ENCODE measurements around the gene BTNL3. TPM values are rescaled to one million over a fixed set of nuclear protein-coding genes. Genes with fewer than 3 reads are reported as not detected.

The BTNL3 gene
- total and polyA plus RNA-seq, 12 donors, result 0.03 to 0.17 TPM; not detected in 10

DNA sequence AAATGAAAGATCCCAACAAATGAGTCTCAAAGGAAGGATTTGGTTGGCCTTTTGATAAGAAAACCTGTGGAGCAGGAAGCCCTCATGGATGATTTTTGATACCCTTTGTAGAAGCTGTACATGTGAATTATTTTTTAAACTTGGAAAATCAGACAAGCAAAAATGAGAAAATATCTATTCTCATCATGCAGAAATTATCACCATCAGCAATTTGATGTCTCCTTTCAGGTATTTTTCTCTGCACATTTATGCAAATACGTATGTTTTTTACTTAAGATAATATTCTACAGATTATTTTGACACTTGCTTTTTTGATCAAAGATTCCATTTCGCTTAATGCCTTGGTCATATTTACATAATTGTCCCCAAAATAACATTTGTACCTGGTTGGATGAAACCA lies 58.6 kb downstream of the BTNL3 start:
- Histone ChIP-seq H3K27me3 (peaks cover 4 to 73% (median 59%) of the 10 kb centered on the region in 7 donors), H3K4me1 (peaks cover 0 to 52% (median 22%) of the 10 kb centered on the region in 9 donors), H3K9me3 (no peaks in the 10 kb centered on the region), H3K36me3 (peaks cover 0 to 24% (median 0%) of the 10 kb centered on the region in 9 donors), H3K27ac (peak overlapping the region in 2 of 10 donors; percentile 31 to 51), H3K4me3 (no peak overlapping the region)
- intact Hi-C loops (cut with DNase I), result loop anchor here in 2 of 10 donors (10.0 kb wide), 2 partner anchors 118 to 252 kb away; no protein-coding TSS in a partner anchor
- TF ChIP-seq, protein P1, sequence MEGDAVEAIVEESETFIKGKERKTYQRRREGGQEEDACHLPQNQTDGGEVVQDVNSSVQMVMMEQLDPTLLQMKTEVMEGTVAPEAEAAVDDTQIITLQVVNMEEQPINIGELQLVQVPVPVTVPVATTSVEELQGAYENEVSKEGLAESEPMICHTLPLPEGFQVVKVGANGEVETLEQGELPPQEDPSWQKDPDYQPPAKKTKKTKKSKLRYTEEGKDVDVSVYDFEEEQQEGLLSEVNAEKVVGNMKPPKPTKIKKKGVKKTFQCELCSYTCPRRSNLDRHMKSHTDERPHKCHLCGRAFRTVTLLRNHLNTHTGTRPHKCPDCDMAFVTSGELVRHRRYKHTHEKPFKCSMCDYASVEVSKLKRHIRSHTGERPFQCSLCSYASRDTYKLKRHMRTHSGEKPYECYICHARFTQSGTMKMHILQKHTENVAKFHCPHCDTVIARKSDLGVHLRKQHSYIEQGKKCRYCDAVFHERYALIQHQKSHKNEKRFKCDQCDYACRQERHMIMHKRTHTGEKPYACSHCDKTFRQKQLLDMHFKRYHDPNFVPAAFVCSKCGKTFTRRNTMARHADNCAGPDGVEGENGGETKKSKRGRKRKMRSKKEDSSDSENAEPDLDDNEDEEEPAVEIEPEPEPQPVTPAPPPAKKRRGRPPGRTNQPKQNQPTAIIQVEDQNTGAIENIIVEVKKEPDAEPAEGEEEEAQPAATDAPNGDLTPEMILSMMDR (IDR thresholded peaks at IDR 0.05), result no peak
- 75 to 83% methylated on average over 2 of the region's 2 CpGs for WGBS, 2 donors
- no peak for ATAC-seq
- no peak for DNase-seq

DNA sequence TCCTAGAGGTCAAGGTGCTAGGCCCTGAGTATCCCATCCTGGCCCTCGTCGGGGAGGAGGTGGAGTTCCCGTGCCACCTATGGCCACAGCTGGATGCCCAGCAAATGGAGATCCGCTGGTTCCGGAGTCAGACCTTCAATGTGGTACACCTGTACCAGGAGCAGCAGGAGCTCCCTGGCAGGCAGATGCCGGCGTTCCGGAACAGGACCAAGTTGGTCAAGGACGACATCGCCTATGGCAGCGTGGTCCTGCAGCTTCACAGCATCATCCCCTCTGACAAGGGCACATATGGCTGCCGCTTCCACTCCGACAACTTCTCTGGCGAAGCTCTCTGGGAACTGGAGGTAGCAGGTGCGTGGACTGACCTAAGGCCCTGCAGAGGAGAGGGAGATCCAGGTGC lies 59.3 kb downstream of the BTNL3 start:
- TF ChIP-seq, protein P1 (IDR thresholded peaks at IDR 0.05), result no peak
- no peak overlapping the region for H3K4me3 ChIP-seq
- H3K27me3 ChIP-seq, result peaks cover 4 to 78% (median 62%) of the 10 kb centered on the region in 7 donors
- H3K36me3 ChIP-seq, result peaks cover 0 to 24% (median 0%) of the 10 kb centered on the region in 9 donors
- 92 to 94% methylated on average over 15 of the region's 15 CpGs for WGBS, 2 donors
- intact Hi-C loops (cut with DNase I), result loop anchor here in 2 of 10 donors (10.0 kb wide), 2 partner anchors 117 to 253 kb away; no protein-coding TSS in a partner anchor
- ATAC-seq (no peak), DNase-seq (no peak)
- peaks cover 0 to 56% (median 25%) of the 10 kb centered on the region in 9 donors for H3K4me1 ChIP-seq
- H3K9me3 ChIP-seq, result no peaks in the 10 kb centered on the region
- H3K27ac ChIP-seq, result peak overlapping the region in 1 of 10 donors; percentile 1

DNA sequence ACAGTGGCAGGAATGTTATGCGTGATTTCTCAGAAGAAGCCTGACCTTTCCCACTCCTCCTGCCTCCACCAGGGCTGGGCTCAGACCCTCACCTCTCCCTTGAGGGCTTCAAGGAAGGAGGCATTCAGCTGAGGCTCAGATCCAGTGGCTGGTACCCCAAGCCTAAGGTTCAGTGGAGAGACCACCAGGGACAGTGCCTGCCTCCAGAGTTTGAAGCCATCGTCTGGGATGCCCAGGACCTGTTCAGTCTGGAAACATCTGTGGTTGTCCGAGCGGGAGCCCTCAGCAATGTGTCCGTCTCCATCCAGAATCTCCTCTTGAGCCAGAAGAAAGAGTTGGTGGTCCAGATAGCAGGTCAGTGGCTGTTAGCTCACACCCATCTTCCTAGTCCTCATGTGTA lies 61.4 kb downstream of the BTNL3 start:
- H3K27me3 ChIP-seq, result peaks cover 13 to 84% (median 80%) of the 10 kb centered on the region in 7 donors
- peaks cover 0 to 56% (median 32%) of the 10 kb centered on the region in 9 donors for H3K4me1 ChIP-seq
- 89 to 91% methylated on average over 5 of the region's 5 CpGs for WGBS, 2 donors
- TF ChIP-seq, protein P1 (IDR thresholded peaks at IDR 0.05), result no peak
- DNase-seq (no peak), ATAC-seq (no peak)
- peaks cover 0 to 24% (median 0%) of the 10 kb centered on the region in 9 donors for H3K36me3 ChIP-seq
- peak overlapping the region in 8 of 10 donors; percentile 12 to 89 (median 37) for H3K27ac ChIP-seq
- H3K4me3 ChIP-seq, result no peak overlapping the region
- intact Hi-C loops (cut with DNase I), result loop anchor here in 2 of 10 donors (10.0 kb wide), 2 partner anchors 105 to 185 kb away; partner anchors contain the start of gene ZFP62 (in 1 of the 2)
- H3K9me3 ChIP-seq, result no peaks in the 10 kb centered on the region

DNA sequence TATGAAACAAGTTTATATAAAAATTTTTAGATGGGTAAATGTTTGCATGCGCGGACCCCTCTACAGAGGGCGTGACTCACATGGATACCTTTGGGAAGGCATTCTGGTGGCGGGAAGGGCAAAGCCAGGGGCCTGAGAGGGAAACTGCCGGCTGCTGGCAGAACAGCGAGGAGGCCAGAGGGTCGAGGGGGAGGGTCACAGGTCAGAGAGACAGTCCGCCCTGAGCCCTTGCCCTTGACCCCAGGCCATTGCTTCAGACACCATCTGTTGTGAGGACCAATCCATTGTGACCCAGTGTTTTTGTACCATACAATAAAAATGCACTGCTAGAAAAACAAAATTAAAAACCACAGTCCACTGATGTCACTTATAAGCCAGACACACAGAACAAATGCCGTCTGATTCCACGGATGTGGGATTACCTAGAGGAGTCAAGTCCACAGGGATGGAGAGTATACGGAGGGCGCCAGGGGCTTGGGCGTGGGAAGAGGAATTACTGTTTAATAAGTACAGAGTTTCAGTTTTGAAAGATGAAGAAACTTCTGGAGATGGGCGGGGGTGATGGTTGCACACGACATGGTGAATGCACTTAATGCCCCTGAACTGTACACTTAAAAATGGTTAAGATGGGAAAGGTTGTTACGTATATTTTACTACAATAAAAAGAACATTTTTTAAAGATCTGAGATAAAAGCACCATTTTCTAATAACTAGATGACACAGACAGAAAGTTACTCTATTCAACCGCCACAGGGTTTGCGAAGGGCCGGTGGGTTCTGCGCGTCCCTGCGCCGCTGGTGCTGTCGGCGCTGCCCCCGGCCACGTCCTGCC lies 63.4 kb downstream of the BTNL3 start:
- DNase-seq (no peak), ATAC-seq (no peak)
- peak overlapping the region in 9 of 10 donors; percentile 27 to 92 (median 83) for H3K27ac ChIP-seq
- intact Hi-C loops (cut with DNase I), result loop anchor here in 2 of 10 donors (10.0 kb wide), 2 partner anchors 103 to 187 kb away; partner anchors contain the start of gene ZFP62 (in 1 of the 2)
- H3K4me1 ChIP-seq, result peaks cover 0 to 61% (median 32%) of the 10 kb centered on the region in 9 donors
- peak overlapping the region in 9 of 10 donors; percentile 40 to 68 (median 55) for H3K4me3 ChIP-seq
- no peaks in the 10 kb centered on the region for H3K9me3 ChIP-seq
- H3K36me3 ChIP-seq, result peaks cover 0 to 36% (median 0%) of the 10 kb centered on the region in 9 donors
- H3K27me3 ChIP-seq, result peaks cover 13 to 96% (median 89%) of the 10 kb centered on the region in 7 donors
- 21 to 28% methylated on average over 27 of the region's 27 CpGs for whole genome bisulfite sequencing, 2 donors
- TF ChIP-seq, protein P1 (IDR thresholded peaks at IDR 0.05), result no peak

Measured in heart right ventricle (tissue), 16 donors.